Fibroblast of pulmonary artery (primary cell): Measurements from ENCODE around the gene RAB2B.
A peak's percentile ranks its signal among the peaks of the same experiment; 100 is the strongest.
"Not testable (repeated sequence)": the region's sequence is repeated elsewhere in the genome, so short reads cannot be mapped to it uniquely, and the experiment has no call there.

Source experiments
- DNase-seq: peaks from one replicate; pipeline ENCODE4 v3.0.0-alpha.2; 2010; ENCODE audit warnings: low read depth
- H3K4me3 ChIP-seq: replicated peaks from 2 replicates; pipeline ENCODE4 v1.5.1; 2011; ENCODE audit warnings: low read depth, mild to moderate bottlenecking, control low read depth, low read length, moderate library complexity
- TF ChIP-seq, protein P1 (sequence below): IDR thresholded peaks from 2 replicates; pipeline ENCODE4 v1.5.1; 2011; ENCODE audit warnings: mild to moderate bottlenecking, control low read depth, low read length, inconsistent platforms; ENCODE audit errors: missing control alignments

Gene RAB2B

DNA sequence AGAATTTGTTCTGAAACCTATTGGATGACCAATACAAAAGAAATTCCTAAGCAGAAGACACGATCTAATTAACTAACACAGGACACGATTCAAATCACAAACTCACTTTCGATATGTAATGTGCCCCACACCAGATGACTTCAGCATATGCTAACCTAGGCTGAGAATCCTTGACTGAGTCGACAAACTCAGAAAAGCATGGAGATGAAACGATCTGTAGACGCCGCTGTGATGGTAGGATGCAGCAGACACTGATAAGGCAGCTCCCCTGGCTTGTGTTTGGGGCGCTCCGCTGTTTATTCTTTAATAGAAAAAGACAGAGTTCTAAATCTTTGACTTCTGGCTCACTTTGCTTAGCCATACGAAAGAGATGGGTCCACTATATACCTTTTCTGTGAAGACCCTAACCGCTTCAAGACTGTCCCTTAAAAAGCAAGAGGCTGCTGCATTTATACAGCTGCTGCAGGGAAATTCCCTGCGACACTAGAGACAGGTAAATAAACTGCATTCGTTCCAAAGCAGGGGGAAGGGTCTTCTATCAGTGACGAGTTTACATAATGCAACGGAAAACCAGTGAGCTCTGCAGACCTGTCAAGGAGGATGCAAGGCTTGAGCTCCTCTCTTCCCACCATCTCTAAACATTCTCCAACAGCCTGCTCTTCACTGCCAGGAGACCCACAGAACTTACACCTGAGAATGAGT is 21.8 kb downstream of the RAB2B start:
- TF ChIP-seq, protein P1, sequence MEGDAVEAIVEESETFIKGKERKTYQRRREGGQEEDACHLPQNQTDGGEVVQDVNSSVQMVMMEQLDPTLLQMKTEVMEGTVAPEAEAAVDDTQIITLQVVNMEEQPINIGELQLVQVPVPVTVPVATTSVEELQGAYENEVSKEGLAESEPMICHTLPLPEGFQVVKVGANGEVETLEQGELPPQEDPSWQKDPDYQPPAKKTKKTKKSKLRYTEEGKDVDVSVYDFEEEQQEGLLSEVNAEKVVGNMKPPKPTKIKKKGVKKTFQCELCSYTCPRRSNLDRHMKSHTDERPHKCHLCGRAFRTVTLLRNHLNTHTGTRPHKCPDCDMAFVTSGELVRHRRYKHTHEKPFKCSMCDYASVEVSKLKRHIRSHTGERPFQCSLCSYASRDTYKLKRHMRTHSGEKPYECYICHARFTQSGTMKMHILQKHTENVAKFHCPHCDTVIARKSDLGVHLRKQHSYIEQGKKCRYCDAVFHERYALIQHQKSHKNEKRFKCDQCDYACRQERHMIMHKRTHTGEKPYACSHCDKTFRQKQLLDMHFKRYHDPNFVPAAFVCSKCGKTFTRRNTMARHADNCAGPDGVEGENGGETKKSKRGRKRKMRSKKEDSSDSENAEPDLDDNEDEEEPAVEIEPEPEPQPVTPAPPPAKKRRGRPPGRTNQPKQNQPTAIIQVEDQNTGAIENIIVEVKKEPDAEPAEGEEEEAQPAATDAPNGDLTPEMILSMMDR, result no peak
- peak overlapping the region; percentile 94 for H3K4me3 ChIP-seq
- DNase-seq, result no peak

- no peak overlapping the region for H3K4me3 ChIP-seq
- DNase-seq, result no peak
- TF ChIP-seq, protein P1, result no peak
These were observed 26.9 kb downstream of the RAB2B start for GRCh38 chr14:21449899-21450216.

- not testable (repeated sequence) for DNase-seq, H3K4me3 ChIP-seq
These were observed 34.1 kb downstream of the RAB2B start for GRCh38 chr14:21442657-21443056.

DNA sequence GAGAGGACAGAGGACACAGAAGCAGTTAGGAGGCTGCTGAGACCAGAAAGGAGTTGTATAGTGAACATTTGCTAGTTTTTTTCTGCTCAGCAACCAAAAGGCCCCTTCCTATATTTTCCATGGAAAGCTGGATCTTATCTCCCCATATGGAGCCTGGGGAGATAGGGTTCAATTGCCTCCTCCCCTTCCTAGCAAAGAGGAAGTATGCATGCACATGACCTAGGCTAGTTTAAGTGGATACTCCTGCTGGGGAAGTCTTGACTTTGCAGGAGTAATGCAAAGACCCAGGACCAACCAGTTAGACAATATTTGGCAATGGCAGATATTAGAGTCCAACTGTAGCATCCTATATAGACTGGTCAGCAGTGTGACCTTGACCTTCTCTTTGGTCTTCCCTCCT is 35.9 kb downstream of the RAB2B start:
- TF ChIP-seq, protein P1, result no peak

GRCh38 chr14:21437063-21437901 is 39.5 kb downstream of the RAB2B start:
- TF ChIP-seq, protein P1, result no peak
- peak; percentile 99 for DNase-seq

More for the DNA sequence above, 35.9 kb downstream of the RAB2B start:
- no peak overlapping the region for H3K4me3 ChIP-seq
- no peak for DNase-seq

GRCh38 chr14:21436567-21437062 is 40.1 kb downstream of the RAB2B start:
- peak overlapping the region; percentile 85 for H3K4me3 ChIP-seq
- DNase-seq, result no peak
- TF ChIP-seq, protein P1, result no peak

More at GRCh38 chr14:21437063-21437901, 39.5 kb downstream of the RAB2B start:
- peak overlapping the region; percentile 85 for H3K4me3 ChIP-seq

DNA sequence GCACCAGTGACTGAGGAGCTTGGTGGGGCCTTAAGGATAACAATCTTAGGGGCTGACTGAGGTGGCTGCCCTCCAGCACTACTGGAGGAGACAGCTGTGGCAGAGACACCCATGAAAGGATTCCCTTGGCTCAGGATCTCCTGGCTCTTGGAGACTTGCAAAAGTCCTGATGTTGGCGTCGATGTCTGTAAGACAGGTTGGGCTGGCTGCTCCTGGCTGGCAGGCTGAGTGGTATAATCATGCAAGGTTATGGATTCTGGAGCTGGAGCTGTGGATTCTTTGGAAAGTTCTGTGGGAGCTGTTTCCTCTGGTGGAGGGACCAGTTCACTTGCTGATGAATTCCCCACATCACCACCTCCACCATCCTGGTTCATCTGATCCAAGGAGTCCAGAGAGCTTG is 45.6 kb downstream of the RAB2B start:
- TF ChIP-seq, protein P1, result no peak
- no peak overlapping the region for H3K4me3 ChIP-seq
- DNase-seq, result no peak
